ENCODE measurements around the gene TRIM54.
A peak's percentile ranks its signal among the peaks of the same experiment; 100 is the strongest.

TRIM54 gene

GRCh38 chr2:27256855-27257454 lies 25.3 kb upstream of the TRIM54 start:
- Histone ChIP-seq H3K27ac (ENCODE audit: low read depth, low read length) (no peak overlapping the region), H3K4me3 (ENCODE audit: low read depth, low read length) (no peak overlapping the region), H3K36me3 (ENCODE audit: insufficient read depth, low read length) (no peaks in the 10 kb centered on the region), H3K79me2 (ENCODE audit: control insufficient read depth, insufficient read depth, low read length, unreplicated experiment) (no peaks in the 10 kb centered on the region), H3K27me3 (ENCODE audit: insufficient read depth, low read length) (peaks cover 25% of the 10 kb centered on the region), H2AFZ (ENCODE audit: low read length, unreplicated experiment) (no peak overlapping the region), H3K4me1 (ENCODE audit: control insufficient read depth, insufficient read depth, low read length, unreplicated experiment) (peaks cover 31% of the 10 kb centered on the region)

- Histone ChIP-seq H3K36me3 (ENCODE audit: insufficient read depth, low read length) (no peaks in the 10 kb centered on the region), H2AFZ (ENCODE audit: low read length, unreplicated experiment) (no peak overlapping the region), H3K4me3 (ENCODE audit: low read depth, low read length) (no peak overlapping the region), H3K4me1 (ENCODE audit: control insufficient read depth, insufficient read depth, low read length, unreplicated experiment) (peaks cover 31% of the 10 kb centered on the region), H3K27me3 (ENCODE audit: insufficient read depth, low read length) (peaks cover 36% of the 10 kb centered on the region), H3K79me2 (ENCODE audit: control insufficient read depth, insufficient read depth, low read length, unreplicated experiment) (no peaks in the 10 kb centered on the region), H3K27ac (ENCODE audit: low read depth, low read length) (no peak overlapping the region)
Measured at GRCh38 chr2:27258051-27258450, 24.2 kb upstream of the TRIM54 start.

- no peaks in the 10 kb centered on the region for H3K36me3 ChIP-seq (ENCODE audit: insufficient read depth, low read length)
- peaks cover 69% of the 10 kb centered on the region for H3K27me3 ChIP-seq (ENCODE audit: insufficient read depth, low read length)
- H3K4me3 ChIP-seq (ENCODE audit: low read depth, low read length): no peak overlapping the region
- no peak overlapping the region for H2AFZ ChIP-seq (ENCODE audit: low read length, unreplicated experiment)
- H3K79me2 ChIP-seq (ENCODE audit: control insufficient read depth, insufficient read depth, low read length, unreplicated experiment): no peaks in the 10 kb centered on the region
- no peak overlapping the region for H3K27ac ChIP-seq (ENCODE audit: low read depth, low read length)
- H3K4me1 ChIP-seq (ENCODE audit: control insufficient read depth, insufficient read depth, low read length, unreplicated experiment): peaks cover 19% of the 10 kb centered on the region
Measured at GRCh38 chr2:27261241-27261925, 20.8 kb upstream of the TRIM54 start.

GRCh38 chr2:27261926-27262298 lies 20.3 kb upstream of the TRIM54 start:
- H3K27ac ChIP-seq (ENCODE audit: low read depth, low read length): no peak overlapping the region
- no peaks in the 10 kb centered on the region for H3K36me3 ChIP-seq (ENCODE audit: insufficient read depth, low read length)
- H2AFZ ChIP-seq (ENCODE audit: low read length, unreplicated experiment): no peak overlapping the region
- H3K4me1 ChIP-seq (ENCODE audit: control insufficient read depth, insufficient read depth, low read length, unreplicated experiment): peaks cover 14% of the 10 kb centered on the region
- H3K27me3 ChIP-seq (ENCODE audit: insufficient read depth, low read length): peaks cover 69% of the 10 kb centered on the region
- H3K4me3 ChIP-seq (ENCODE audit: low read depth, low read length): peak overlapping the region; percentile 72; the same call in 1 of the 2 replicates
- H3K79me2 ChIP-seq (ENCODE audit: control insufficient read depth, insufficient read depth, low read length, unreplicated experiment): no peaks in the 10 kb centered on the region

GRCh38 chr2:27262379-27263286 lies 19.6 kb upstream of the TRIM54 start, which contains the start of gene SLC30A3:
Gene SLC30A3 (minus strand): TSS chr2:27263047. CDS start chr2:27262906, 141 bp downstream.
- Histone ChIP-seq H3K4me3 (ENCODE audit: low read depth, low read length) (peak within 1 kb of the TSS; percentile 72), H3K4me1 (ENCODE audit: control insufficient read depth, insufficient read depth, low read length, unreplicated experiment) (peaks cover 12% of the 10 kb centered on the region), H3K36me3 (ENCODE audit: insufficient read depth, low read length) (no peaks in the 10 kb centered on the region), H3K27ac (ENCODE audit: low read depth, low read length) (no peak within 1 kb of the TSS), H3K79me2 (ENCODE audit: control insufficient read depth, insufficient read depth, low read length, unreplicated experiment) (no peaks in the 10 kb centered on the region), H2AFZ (ENCODE audit: low read length, unreplicated experiment) (peak within 1 kb of the TSS; percentile 65), H3K27me3 (ENCODE audit: insufficient read depth, low read length) (peaks cover 69% of the 10 kb centered on the region)

GRCh38 chr2:27263287-27264252 lies 18.7 kb upstream of the TRIM54 start:
- peaks cover 73% of the 10 kb centered on the region for H3K27me3 ChIP-seq (ENCODE audit: insufficient read depth, low read length)
- no peak overlapping the region for H3K27ac ChIP-seq (ENCODE audit: low read depth, low read length)
- H3K79me2 ChIP-seq (ENCODE audit: control insufficient read depth, insufficient read depth, low read length, unreplicated experiment): no peaks in the 10 kb centered on the region
- peaks cover 12% of the 10 kb centered on the region for H3K4me1 ChIP-seq (ENCODE audit: control insufficient read depth, insufficient read depth, low read length, unreplicated experiment)
- H2AFZ ChIP-seq (ENCODE audit: low read length, unreplicated experiment): no peak overlapping the region
- H3K4me3 ChIP-seq (ENCODE audit: low read depth, low read length): peak overlapping the region; percentile 72
- no peaks in the 10 kb centered on the region for H3K36me3 ChIP-seq (ENCODE audit: insufficient read depth, low read length)

- H3K27me3 ChIP-seq (ENCODE audit: insufficient read depth, low read length): peaks cover 78% of the 10 kb centered on the region
- peaks cover 12% of the 10 kb centered on the region for H3K4me1 ChIP-seq (ENCODE audit: control insufficient read depth, insufficient read depth, low read length, unreplicated experiment)
- H3K4me3 ChIP-seq (ENCODE audit: low read depth, low read length): peak overlapping the region; percentile 54
- peak overlapping the region; percentile 61 for H2AFZ ChIP-seq (ENCODE audit: low read length, unreplicated experiment)
- H3K27ac ChIP-seq (ENCODE audit: low read depth, low read length): no peak overlapping the region
- H3K36me3 ChIP-seq (ENCODE audit: insufficient read depth, low read length): no peaks in the 10 kb centered on the region
- H3K79me2 ChIP-seq (ENCODE audit: control insufficient read depth, insufficient read depth, low read length, unreplicated experiment): no peaks in the 10 kb centered on the region
Measured at GRCh38 chr2:27264253-27264752, 17.9 kb upstream of the TRIM54 start.

- H3K27ac ChIP-seq (ENCODE audit: low read depth, low read length): no peak overlapping the region
- H3K27me3 ChIP-seq (ENCODE audit: insufficient read depth, low read length): peaks cover 80% of the 10 kb centered on the region
- H3K36me3 ChIP-seq (ENCODE audit: insufficient read depth, low read length): no peaks in the 10 kb centered on the region
- H2AFZ ChIP-seq (ENCODE audit: low read length, unreplicated experiment): peak overlapping the region; percentile 61
- peak overlapping the region; percentile 54 for H3K4me3 ChIP-seq (ENCODE audit: low read depth, low read length)
- peaks cover 12% of the 10 kb centered on the region for H3K4me1 ChIP-seq (ENCODE audit: control insufficient read depth, insufficient read depth, low read length, unreplicated experiment)
- no peaks in the 10 kb centered on the region for H3K79me2 ChIP-seq (ENCODE audit: control insufficient read depth, insufficient read depth, low read length, unreplicated experiment)
Measured at GRCh38 chr2:27264753-27265535, 17.3 kb upstream of the TRIM54 start.

- Histone ChIP-seq H3K27ac (ENCODE audit: low read depth, low read length) (no peak overlapping the region), H3K27me3 (ENCODE audit: insufficient read depth, low read length) (peaks cover 77% of the 10 kb centered on the region), H2AFZ (ENCODE audit: low read length, unreplicated experiment) (no peak overlapping the region), H3K36me3 (ENCODE audit: insufficient read depth, low read length) (no peaks in the 10 kb centered on the region), H3K4me3 (ENCODE audit: low read depth, low read length) (no peak overlapping the region), H3K79me2 (ENCODE audit: control insufficient read depth, insufficient read depth, low read length, unreplicated experiment) (no peaks in the 10 kb centered on the region), H3K4me1 (ENCODE audit: control insufficient read depth, insufficient read depth, low read length, unreplicated experiment) (peaks cover 12% of the 10 kb centered on the region)
Measured at GRCh38 chr2:27265536-27265870, 16.7 kb upstream of the TRIM54 start.
